Sciatic nerve (tissue), 2 donors: ENCODE measurements around the gene FOLH1. TPM values are rescaled to one million over a fixed set of nuclear protein-coding genes. Genes with fewer than 3 reads are reported as not detected.
A peak's percentile ranks its signal among the peaks of the same experiment; 100 is the strongest.
"Not testable (repeated sequence)": the region's sequence is repeated elsewhere in the genome, so short reads cannot be mapped to it uniquely, and the experiment has no call there.

Source experiments
- ATAC-seq: fragments of 200-7000 bp; cut with Tn5 transposase; one replicate; pipeline ENCODE4 v1.9.1; 2020; ENCODE audit warnings: mild to moderate bottlenecking, moderate library complexity
- DNase-seq: peaks from one replicate; pipeline ENCODE4 v3.0.0-alpha.2; 2020; ENCODE audit warnings: low spot score
- intact Hi-C: fragments of 100-400 bp; cut with DNase I; formaldehyde crosslinking; loops from one replicate; pipeline ENCODE4 v1.14.2; 2022
- total RNA-seq: library from RNA; stranded (reverse); fragmentation: NEBNext Ultra II Directional; extraction: Animal tissue kit (Norgen Biotek cat#: 25700); gene quantifications from one replicate; pipeline ENCODE4 v1.2.1, GENCODE V29; 2021
- donor health status: DM: no; HTN: no; CAD: no.
- donor health status: DM: no; HTN: no; CAD: no.

The FOLH1 gene
- total RNA-seq = 32.5 TPM

DNA sequence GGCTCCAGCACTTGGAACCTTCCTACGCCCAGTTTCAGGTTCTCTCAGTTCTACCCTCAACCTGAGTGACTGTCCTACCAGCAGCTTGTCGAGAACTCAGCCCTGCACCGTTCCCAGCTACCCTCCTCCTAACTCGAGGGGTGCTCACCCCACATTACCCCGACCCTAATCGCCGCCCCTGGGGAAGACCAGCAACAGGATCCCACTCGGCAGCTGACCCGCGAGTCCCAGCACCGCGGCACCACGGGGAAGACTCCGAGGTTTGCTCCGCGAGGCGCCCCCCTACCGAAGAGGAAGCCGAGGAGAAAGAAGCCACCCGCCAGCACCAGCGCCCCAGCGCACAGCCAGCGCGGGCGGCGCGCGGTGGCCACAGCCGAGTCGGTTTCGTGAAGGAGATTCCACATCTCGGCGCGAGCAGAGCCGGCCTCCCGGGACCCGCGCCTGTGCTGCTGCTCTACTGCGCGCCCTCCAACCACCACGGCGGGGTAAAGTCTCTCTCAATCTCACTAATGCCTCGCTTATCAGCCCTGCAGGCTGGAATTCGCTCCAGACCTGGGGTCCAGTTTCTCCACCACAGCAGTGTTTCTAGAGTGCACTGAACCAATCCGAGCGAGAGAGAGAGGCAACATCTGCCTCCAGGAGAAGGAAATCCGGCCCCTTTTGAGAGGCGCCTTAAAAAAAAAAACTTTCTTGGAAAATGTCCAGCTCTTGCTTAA is at the start of gene FOLH1:
FOLH1 (minus strand) TSS at position 597 of the 716 bp plus-strand sequence; CDS start at position 404, 193 bp downstream.
- intact Hi-C loops = no loop called here
- DNase-seq (peak; percentile 60), ATAC-seq (peak; percentile 82)

DNA sequence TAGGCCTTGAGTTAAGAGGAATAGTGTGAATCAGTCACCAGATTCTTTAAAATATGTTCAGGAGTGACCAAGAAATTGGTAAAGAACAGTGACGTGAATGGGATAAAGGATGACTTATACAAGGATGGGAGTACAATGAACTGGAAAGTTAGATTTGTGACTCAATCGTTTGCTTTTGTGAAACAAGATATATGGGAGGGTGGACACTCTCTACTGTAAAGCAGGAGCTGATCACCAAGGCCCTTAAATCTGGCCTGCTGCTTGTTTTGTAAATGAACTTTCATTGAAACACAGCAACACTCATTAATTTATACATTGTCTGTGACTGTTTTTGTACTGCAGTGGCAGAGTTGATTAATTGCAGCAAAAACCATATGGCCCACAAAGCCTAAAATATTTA is 46.7 kb upstream of the FOLH1 start:
- intact Hi-C loops, DNase-seq, ATAC-seq: not testable (repeated sequence)

DNA sequence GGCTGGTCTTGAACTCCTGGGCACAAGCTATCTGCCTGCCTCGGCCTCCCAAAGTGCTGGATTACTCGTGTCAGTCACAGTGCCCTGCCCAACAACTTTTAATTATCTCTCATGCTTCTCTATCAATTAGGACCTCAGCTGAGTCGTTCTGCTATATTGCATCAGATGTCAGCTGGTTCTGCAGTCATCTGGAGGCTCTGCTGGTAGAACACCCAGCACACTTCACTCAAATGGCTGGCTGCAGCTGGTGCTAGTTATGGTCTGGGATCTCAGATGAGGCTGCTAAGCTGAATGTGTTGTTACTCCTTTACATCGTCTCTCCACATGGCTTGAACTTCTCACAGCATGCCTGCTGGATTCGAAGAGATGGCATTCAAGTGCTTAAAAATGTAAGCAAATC is 42.8 kb upstream of the FOLH1 start:
- intact Hi-C loops = not testable (repeated sequence)

DNA sequence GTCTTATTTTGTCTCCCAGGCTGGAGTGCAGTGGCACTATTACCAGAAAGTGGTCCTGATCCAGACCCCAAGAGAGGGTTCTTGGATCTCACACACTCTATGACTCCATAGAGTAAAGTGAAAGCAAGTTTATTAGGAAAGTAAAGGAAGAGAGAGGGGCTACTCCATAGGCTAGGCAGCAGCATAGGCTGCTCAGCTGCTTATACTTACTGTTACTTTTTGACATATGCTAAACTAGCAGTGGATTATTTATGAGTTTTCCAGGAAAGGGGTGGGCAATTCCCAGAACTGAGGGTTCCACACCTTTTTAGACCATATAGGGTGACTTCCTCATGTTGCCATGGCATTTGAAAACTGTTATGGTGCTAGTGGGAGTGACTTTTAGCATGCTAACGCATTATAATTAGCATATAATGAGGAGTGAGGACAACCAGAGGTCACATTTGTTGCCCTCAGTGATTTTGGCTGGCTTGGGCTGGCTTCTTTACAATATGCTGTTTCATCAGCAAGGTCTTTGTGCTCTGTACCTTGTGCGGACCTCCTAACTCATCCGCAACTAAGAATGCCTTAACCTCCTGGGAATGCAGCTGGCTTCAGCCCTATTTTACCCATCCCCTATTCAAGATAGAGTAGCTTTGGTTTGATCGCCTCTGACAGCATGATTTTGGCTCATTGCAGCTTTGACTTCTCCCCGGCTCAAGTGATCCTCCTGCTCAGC is 42.2 kb upstream of the FOLH1 start:
- intact Hi-C loops, DNase-seq, ATAC-seq: not testable (repeated sequence)

More for the DNA sequence above, 42.8 kb upstream of the FOLH1 start:
- ATAC-seq, DNase-seq: not testable (repeated sequence)

DNA sequence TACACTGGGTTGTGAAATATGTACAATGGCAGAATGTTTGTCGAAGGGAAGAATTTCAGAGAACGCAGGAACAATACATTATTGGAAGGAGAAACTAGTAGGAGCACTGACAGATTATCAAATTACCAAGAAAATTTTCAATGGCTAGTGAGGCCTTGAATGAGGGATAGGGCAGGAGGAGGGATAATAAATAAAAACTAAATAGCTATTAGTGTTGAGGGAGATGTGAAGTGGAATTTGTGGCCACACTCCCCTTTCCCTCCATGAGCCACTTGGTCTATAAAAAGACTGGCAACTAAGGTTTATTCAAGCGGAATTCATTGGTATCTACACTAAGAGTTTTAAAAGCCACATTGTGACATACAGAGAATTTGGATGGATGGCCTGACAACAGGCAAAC is 41.0 kb upstream of the FOLH1 start:
- DNase-seq, ATAC-seq, intact Hi-C loops: not testable (repeated sequence)

DNA sequence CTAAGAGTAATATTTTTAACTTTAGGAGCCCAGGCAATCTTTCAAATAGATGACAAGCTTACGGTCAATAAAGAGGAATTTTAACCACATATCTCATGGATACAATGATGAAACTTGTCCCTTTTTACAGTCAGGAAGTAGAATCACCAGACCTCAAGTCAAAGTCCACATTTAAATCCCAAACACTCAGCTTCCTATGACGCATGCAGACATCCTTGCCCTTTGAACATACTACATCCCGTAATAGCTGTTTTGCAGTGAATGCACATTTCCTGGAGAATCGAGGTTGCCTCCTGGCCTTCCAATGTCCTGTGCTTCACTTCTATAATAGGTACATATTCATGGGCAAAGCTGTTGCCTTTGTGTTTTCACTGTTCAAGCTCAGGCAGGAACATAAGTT is 25.3 kb upstream of the FOLH1 start:
- ATAC-seq, DNase-seq, intact Hi-C loops: not testable (repeated sequence)

DNA sequence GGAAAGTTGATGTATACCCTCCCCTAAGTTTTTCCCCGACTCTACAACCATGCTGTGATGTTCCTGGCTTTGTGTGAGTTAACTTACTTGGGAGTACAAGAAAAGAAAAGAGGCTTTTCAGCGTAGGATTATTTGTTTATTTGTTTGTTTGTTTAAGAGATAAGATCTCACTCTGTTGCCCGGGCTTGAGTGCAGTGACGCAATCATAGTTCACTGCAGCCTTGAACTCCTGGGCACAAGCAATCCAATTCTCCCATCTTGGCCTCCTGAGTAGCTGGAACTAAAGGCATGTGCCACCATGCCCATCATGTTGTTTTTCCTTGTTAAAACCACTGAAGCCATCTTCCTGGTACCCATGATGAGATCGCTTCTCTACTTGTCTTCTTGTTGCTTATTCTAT is 24.6 kb upstream of the FOLH1 start:
- ATAC-seq, intact Hi-C loops, DNase-seq: not testable (repeated sequence)

DNA sequence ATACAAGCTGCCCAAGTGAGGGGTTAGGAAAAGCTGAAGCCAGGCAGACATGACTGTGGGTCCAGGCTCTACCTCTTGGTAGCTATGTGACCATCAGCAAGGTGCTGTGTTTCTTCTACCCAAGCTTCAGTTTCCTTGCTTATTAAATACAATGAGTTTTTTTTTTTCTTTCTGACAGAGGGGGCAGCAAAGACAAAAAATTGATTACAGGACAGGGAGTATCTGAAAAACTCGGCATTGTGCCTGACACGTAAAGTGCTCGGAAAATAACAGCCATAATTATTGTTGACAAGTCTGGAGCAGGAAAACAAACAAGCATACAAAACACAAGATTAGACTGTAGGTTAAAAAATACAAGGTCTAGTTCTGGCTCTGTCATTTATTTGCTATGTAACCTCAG is 23.3 kb upstream of the FOLH1 start:
- intact Hi-C loops, DNase-seq, ATAC-seq: not testable (repeated sequence)

DNA sequence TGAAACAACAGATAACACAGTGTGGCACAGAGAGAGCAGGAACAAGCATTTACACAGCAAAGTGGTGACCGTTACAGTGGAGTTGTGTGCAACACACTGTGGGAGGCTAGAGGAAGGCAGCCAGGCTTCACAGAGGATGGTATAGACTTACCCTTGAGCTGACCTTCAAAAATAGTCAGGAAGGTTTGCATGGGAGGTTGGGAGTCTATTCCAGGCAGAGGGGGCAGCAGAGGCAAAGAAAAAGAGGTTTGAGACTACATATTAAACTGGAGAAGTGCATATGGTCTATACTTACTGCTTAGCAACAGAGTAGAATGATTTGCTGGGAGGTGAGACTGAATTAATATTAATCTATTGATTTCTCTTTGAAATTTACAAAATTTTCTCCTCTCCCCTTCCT is 22.1 kb upstream of the FOLH1 start:
- intact Hi-C loops = not testable (repeated sequence)
- ATAC-seq = peak; percentile 20

DNA sequence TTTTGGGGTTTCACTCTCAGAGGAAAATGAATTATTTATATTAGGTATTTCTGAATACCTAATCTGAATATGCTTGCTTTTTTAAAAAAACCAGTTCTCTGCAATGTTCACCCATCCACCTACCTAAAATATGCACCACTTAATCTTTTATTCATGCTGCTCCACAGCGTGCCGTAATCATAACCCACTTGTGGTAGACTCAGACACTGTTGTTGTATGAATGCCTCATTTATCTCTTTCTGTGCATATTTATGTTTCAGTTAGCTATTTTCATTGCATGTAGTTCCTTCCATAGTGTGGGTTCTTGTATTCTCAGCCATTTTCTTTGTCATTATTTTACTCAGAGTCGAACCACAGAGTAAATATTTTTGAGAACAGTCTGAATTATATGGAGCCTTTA is 21.6 kb upstream of the FOLH1 start:
- intact Hi-C loops = not testable (repeated sequence)

More for the DNA sequence above, 22.1 kb upstream of the FOLH1 start:
- DNase-seq = not testable (repeated sequence)

DNA sequence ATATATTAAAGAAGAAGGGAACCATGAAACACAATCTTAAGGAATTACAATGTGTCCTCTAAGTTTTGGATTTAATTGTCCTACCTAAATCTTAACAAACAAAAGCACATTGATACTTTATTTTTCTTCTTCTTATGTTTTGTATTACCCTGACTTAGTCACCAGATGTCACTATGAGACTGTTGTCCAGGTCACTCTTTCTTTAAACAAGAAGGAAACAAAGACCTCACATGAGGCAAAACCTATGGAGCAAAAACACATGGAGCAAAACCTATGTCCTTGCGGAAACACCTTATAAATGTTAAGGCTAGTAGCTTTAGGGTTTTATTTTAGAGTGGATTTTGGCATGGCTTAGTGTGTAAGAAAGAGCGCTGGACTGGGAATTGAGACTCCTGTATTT is 20.7 kb upstream of the FOLH1 start:
- ATAC-seq = peak; percentile 59
- DNase-seq, intact Hi-C loops: not testable (repeated sequence)

More for the DNA sequence above, 21.6 kb upstream of the FOLH1 start:
- not testable (repeated sequence) for ATAC-seq, DNase-seq

DNA sequence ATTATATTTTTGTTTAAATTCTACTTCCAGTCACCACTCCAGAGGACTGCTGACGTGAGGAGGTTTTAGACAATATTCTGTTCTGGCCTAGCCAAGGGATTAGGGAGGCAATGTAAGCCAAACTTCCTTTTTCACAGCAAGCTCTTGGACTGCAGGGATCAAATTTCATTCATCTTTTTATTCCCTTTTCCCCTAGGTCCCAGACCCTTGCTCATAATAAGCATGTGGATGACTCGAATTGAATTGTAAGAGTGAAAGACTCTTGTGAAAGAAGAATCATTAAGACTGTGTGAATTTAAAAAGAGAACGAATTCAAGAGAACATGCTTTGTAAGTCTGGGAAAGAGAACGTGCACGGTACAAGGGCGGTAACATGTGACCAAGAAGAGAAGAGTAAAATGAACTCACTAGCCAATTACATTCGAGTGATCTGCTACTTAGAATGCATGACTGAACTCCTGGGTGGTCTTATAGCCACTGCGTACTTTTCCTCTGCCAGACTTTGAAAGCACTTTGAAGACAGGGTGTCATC is 16.9 kb upstream of the FOLH1 start:
- ATAC-seq = not testable (repeated sequence)

DNA sequence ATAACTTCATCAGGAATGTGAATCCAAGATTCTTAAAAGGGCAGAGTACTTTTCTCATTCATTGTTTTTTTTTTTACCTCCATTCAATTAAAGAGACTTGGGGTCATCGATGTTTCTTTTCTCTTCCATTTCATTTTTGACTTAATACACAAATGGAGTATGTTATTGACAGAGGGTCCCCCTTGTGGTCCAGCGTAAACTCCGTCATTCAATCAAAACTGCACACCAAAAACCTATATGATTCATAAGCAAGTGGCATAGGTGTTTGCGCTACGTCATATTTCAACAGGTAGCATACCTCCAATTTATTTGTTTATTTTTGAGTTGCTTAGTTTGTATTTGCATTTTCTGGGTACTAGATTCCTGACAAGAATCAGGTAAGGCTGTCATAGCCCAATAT is 12.7 kb upstream of the FOLH1 start:
- DNase-seq = no peak
- no peak for ATAC-seq
- intact Hi-C loops = no loop called here

More for the DNA sequence above, 16.9 kb upstream of the FOLH1 start:
- intact Hi-C loops, DNase-seq: not testable (repeated sequence)

DNA sequence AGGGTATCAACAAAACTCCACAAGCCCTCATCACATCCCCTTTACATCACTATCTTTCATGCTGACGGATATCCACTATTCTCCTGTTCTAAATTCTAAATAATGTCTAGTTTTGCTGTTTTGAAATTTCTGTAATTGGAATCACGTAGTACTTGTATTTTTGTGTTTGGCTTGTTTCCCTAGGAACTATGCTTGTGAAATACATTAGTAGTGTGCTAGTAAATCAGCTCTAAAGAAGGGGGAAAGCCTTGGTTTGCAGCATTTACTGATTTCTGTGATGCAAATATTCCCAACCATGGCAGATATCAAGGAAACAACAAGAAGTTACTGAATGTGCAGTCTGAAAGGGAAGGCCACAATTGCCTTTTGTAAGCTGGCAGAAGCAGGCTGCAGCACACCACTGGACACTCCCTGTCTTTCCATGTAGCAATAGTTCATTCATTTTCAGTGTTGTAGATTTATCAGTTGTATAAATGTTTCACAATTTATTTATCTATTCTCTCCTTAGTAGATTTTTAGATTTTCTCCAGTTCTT is 4.7 kb upstream of the FOLH1 start:
- ATAC-seq (no peak), DNase-seq (no peak)
- intact Hi-C loops = no loop called here

DNA sequence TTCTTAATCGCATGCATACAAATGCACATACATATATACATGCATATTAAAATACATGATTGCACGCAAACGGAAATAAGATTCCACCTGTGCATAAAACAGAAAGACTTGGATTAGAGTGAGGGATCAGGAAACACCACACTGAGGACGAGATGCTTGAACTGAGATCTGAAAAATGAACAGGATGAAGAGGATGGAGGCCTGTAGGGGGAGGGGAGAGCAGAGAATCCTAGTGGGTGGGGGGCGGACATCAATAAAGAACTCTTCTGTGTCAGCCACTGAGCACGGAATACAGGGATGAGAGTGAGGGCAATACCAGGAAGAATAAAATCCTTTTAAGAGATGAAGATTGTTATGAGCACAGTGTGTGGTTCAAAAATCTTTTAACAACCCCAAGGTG is 1.4 kb downstream of the FOLH1 start:
- ATAC-seq, intact Hi-C loops, DNase-seq: not testable (repeated sequence)

DNA sequence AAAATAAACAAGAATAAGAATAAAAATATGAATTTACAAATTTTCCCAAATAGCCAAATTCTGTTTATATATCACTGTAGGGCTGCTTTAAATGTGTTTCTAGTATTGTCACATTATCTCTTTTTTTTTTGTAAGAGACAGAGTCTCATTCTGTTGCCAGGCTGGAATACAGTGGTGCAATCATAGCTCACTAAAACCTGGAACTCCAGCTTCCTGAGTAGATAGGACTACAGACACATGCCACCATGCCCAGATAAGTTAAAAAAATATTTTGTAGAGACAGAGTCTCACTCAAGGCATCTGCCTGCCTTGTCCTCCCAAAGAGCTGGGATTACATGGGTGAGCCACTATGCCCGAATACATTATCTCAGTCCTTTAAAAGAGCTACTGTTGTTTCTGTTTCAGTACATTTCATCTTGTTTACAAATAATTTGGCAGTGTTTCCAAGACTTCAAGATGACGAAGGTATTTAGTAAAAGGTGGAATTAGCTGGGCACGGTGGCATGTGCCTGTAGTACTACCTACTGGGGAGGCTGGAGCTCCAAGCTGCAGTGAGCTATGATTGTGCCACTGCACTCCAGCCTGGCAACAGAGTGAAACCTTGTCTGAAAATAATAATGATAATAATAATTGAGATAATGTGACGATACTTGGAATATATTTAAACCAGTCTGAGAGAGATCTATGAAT is 6.0 kb downstream of the FOLH1 start:
- ATAC-seq = no peak
- no peak for DNase-seq
- intact Hi-C loops = no loop called here

DNA sequence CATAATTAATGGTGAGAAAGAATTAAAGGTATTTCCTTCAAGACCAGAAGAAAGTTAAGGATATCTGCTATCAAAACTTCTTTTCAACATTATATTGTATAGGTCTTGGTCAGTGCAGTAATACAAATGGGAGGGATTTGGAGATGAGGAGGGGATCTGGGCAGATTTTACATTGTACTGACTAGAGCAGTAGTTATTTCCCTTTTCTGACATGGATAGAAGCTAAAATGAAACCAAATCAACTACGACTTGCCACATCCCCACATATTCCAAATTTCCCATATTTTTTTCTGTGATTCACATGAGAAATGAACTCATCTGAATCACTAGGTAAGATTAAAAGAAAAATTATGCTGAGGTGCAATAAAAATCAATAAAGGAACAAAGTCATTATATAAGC is 11.6 kb downstream of the FOLH1 start:
- ATAC-seq, intact Hi-C loops, DNase-seq: not testable (repeated sequence)

DNA sequence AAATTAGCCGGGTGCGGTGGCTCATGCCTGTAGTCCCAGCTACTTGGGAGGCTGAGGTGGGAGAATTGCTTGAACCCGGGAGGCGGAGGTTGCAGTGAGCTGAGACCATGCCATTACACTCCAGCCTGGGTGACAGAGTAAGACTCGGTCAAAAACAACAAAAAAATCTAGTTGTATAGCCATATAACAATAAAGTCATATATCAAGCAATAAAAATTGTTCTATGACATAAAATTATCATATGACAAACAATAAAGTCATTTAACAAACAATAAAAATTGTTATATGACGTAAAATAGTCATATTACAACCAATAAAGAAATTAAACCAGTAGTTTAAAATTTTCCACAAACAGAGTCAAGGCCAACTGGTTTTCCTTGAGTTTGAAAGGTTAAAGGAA is 12.4 kb downstream of the FOLH1 start:
- DNase-seq, intact Hi-C loops, ATAC-seq: not testable (repeated sequence)

DNA sequence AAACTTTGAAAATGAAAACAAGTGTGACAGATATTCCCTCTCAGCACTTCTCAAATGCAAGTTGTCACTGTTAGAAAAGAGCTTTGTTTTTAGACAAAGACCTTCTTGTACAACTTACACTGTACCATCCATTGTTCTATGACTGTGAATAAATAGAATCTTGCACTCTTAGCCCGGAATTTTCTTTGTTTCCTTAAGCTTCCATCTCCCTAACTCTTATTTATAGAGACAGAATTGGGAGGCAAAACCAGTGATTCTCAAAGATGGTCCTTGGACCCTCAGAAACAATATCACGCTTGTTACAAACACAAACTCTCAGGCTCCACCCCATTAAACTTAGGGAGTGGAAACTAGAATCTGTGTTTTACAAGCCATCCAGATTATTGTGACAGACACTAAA is 18.1 kb downstream of the FOLH1 start:
- peak; percentile 46 for ATAC-seq
- intact Hi-C loops, DNase-seq: not testable (repeated sequence)
